Measurements from ENCODE around the gene INTS3.
A peak's percentile ranks its signal among the peaks of the same experiment; 100 is the strongest.
"Not testable (repeated sequence)": the region's sequence is repeated elsewhere in the genome, so short reads cannot be mapped to it uniquely, and the experiment has no call there.

INTS3 gene

GRCh38 chr1:153776845-153777370 is 49.1 kb downstream of the INTS3 start:
- DNase-seq (ENCODE audit: low read depth, low spot score), result no peak

GRCh38 chr1:153777648-153778047 is 49.8 kb downstream of the INTS3 start:
- no peak for DNase-seq (ENCODE audit: low read depth, low spot score)

- DNase-seq (ENCODE audit: low read depth, low spot score), result no peak
Measured at GRCh38 chr1:153778051-153778823, 50.4 kb downstream of the INTS3 start.

GRCh38 chr1:153778824-153779519 is 51.1 kb downstream of the INTS3 start:
- DNase-seq (ENCODE audit: low read depth, low spot score), result no peak

- DNase-seq (ENCODE audit: low read depth, low spot score), result no peak
Measured at GRCh38 chr1:153779781-153780541, 52.1 kb downstream of the INTS3 start.

GRCh38 chr1:153780551-153780950 is 52.7 kb downstream of the INTS3 start:
- DNase-seq (ENCODE audit: low read depth, low spot score), result no peak

- not testable (repeated sequence) for DNase-seq (ENCODE audit: low read depth, low spot score)
Measured at GRCh38 chr1:153782648-153783047, 54.8 kb downstream of the INTS3 start.

GRCh38 chr1:153783233-153784190 is 55.7 kb downstream of the INTS3 start:
- DNase-seq (ENCODE audit: low read depth, low spot score), result peak; percentile 77

- no peak for DNase-seq (ENCODE audit: low read depth, low spot score)
Measured at GRCh38 chr1:153786038-153786790, 58.4 kb downstream of the INTS3 start.

GRCh38 chr1:153789478-153790034 is 61.7 kb downstream of the INTS3 start:
- no peak for DNase-seq (ENCODE audit: low read depth, low spot score)

- no peak for DNase-seq (ENCODE audit: low read depth, low spot score)
Measured at GRCh38 chr1:153790313-153790965, 62.6 kb downstream of the INTS3 start.

GRCh38 chr1:153790966-153791647 is 63.3 kb downstream of the INTS3 start:
- DNase-seq (ENCODE audit: low read depth, low spot score), result no peak

GRCh38 chr1:153791648-153792253 is 63.9 kb downstream of the INTS3 start:
- DNase-seq (ENCODE audit: low read depth, low spot score), result no peak

- no peak for DNase-seq (ENCODE audit: low read depth, low spot score)
Measured at GRCh38 chr1:153792631-153793041, 64.8 kb downstream of the INTS3 start.

GRCh38 chr1:153793261-153793972 is 65.6 kb downstream of the INTS3 start:
- DNase-seq (ENCODE audit: low read depth, low spot score), result no peak

GRCh38 chr1:153793973-153794615 is 66.2 kb downstream of the INTS3 start:
- DNase-seq (ENCODE audit: low read depth, low spot score), result no peak
